Renal pelvis (tissue), 4 donors: Measurements from ENCODE around the gene SCARF1. TPM values are rescaled to one million over a fixed set of nuclear protein-coding genes. Genes with fewer than 3 reads are reported as not detected.

Experiments
- DNase-seq: peaks from one replicate; pipeline ENCODE4 v3.0.0-alpha.2; 2013
- polyA plus RNA-seq, 3 donors: library from polyadenylated mRNA; unstranded; fragments of 120-200 nt; gene quantifications; one replicate each; pipeline ENCODE4 v1.2.1, GENCODE V29; 2013; ENCODE audit not compliant: insufficient read length in 3 of 3

SCARF1 gene
- polyA plus RNA-seq, 3 donors, result 7.3 to 9.9 (median 7.8) TPM

DNA sequence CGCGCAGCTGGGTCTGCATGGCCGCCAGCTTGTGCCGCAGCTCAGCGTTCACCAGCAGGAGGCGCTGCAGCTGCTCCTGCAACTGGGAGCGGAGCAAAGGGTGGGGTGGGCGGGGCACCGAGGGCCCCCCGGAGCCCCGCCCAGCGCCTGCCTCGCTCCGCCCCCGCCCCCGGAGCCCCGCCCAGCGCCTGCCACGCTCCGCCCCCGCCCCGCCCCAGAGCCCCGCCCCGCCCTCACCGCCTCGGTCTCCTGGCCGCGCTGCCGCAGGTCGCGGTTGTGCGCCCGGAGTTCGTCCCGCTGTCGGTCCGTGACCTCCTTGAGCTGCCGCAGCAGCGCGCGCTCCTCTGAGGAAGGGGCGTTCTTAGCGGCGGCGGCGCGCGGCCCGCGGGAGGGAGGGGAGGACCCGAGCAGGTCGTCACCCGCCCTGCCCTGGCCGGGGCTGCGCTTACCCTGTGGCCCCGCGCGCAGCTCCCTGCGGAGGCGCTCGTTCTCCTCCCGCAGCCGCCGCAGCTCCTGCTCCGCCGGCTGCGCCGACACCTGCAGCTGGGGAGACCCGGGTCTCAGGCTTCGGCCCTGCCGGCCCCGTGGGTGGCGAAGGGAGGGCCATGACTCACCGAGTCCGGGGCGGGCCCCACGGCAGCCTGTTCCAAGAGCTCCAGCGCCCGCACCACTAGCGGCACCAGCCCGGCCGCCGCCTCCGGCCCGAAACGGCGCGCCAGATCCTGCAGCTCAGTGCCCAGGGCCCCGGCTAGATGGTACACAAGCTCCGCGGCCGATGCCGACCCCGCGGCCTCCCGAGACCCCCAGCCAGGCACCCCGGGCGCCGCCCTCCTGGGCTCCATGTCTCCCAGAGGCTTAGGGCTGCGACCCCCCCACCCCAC lies 3.7 kb upstream of the SCARF1 start:
- peak; percentile 93 for DNase-seq

DNA sequence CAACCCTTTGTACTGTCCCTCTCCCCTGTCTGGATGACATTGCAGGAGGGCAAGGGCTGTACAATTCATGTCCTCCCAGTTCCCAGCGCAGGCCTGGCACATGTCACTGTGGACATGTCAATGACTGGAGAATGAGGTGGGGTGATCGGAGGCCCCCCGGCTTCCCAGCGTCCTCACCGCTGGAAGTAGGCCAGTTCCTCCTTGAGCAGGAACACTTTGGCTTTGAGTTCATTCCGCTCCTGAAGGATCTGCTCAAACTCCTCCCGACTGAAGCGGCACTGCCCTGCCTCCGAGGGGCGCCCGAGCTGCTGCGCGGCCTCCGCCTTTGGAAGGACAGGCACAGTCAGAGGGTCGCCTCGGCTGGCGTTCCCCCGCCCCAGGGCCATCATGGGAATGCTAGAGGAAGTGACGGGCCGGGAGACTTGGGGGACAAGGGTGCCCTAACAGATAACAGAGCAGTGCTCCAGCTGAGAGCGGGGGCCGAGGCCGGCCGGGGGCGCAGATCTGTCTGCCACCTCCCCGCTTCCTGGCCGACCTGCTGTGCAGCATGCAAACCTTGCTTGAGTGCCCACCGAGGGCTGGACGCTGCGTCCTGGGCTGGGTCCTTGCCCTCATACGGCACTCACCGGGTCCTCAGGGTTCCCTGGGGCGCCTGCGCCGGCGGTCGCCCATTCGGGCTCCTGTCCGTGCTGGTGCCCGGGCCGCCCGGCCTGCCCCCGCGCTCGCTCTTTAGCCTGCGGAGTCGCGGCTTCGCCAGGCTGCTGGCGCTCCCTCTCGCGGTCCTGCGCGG lies 2.8 kb upstream of the SCARF1 start:
- no peak for DNase-seq

DNA sequence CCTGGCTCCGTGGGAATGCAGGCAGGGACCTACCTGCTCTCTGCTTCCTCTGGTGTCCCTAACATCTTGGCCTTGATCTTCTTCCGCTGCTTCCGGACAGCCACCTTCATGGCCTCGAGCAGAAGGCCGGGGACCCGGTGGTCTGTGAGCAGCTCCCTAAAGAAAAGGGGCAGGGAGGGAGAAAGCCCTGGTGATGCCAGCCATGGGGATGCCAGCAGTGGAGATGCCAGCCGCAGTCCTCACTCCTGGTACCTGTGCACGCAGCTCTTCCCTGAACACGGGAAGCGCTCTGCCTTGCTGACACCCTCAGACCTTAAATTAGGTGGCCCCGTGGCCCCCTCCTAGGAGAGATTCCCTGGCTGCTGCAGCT lies 2.3 kb upstream of the SCARF1 start:
- DNase-seq, result no peak

DNA sequence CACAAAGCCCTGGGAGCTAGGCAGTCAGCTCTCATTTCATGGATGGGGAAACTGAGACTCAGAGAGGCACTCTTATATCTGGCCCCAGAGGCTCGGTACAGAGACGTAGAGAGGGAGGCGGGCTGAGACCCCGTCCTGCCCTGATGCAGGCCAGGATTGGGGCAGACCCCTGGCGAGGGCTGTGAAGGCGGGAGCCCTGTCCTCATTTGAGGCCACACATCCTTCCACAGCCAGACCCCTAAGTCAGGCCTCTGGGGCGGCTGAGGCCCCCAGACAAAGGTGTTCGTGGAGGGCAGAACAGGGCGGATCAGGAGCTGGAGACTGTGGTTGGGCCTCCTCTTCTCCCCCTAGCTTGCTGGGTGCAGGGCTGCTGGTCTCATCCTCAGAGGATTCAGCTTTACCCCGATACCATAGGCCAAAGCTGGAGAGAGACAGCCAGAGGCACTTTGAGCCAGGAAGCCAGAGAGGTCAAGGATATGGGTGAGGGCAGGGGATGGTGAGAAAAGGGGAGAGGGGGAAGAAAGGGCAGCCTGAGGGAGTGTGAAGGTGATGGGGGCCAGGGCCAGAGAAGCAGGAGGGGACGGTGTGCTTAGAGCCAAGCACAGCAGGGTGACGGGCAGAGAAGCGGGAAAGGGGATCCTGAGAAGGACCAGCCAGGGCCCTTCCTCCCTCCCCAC lies 805 bp upstream of the SCARF1 start:
- DNase-seq, result no peak

DNA sequence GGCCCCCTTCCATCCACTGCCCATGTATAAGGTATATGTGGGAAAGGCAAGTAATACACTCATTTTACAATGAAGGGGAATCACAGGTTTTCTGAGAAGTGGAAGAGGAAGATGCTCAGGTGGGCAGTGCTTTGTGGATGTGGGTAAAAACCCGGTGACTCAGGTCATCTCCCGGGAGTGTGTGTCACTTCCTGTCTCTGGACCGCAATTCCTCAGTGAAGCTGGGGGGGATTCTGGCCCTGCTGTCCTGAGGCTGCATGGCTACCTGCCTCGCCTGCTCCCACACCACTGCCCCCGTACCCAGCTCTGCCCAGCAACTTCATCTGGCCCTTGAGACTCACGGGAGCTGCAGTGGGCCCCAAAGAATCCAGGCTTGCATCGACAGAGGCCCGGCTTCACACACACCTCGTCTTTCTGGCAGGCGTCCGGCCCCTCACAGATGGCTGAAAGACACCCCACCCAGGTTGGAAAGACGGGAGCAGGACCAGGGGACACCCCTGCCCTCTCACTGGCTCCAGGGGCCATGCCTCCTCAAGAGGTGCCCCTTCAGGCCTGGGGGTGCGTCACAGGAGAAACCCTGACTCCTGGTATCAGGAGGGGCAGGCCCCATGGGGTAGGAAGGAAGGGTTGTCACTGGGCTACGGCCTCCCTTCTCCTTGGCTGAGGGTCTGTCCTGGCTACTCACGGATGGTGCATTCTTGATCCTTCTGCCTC lies 882 bp downstream of the SCARF1 start:
- DNase-seq, result no peak

DNA sequence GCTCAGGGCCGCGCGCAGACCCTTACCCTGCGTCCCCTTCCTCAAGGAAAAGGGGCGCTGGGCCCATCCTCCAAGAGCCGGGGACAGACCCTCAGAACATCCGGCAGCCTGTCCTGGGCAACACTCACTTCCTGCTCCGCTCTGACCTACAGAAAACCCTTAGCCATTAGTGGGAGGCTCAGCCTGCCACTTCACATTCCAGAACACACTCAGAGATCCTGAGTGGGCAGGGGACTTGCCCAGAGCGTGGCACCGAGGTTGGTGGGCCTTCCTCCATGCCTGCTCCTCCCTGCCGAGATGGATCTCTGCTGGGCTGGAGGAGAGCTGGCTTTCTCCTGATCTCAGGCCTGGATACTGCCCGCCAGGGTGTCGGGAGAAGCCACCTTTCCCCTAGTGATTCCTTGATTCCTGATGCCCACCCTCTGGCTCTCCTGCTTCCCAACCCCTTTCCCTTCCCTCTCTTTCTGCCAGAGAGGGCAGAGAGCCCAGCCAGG lies 1.5 kb downstream of the SCARF1 start:
- no peak for DNase-seq

DNA sequence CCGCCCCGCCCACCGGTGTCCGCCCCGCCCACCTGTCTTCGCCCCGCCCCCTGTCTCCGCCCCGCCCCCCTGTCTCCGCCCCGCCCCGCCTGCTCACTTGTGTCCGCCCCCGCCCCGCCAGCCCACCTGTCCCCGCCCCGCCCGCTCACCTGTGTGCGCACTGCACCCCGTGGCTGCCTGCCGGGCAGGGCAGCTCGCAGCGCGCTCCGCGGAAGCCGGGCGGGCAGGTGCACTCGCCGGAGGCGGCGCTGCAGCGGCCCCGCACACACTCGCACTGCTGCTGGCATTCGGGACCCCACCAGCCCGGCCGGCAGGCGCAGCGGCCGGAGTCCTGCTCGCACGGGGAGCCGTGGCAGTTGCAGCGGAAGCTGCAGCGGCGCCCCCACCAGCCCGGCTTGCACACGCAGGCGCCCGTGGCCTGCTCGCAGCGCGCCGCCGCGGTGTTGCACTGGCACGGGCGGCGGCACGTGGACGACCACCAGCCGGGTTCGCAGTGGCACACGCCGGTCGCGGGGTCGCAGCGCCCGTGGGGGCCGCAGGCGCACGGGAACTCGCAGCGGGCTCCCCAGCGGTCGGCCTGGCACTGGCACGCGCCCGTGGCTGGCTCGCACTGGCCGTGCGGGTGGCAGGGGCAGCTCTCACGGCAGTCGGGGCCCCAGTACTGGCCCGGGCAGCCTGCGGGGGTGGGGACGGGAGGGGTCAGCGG lies 2.1 kb downstream of the SCARF1 start:
- no peak for DNase-seq

DNA sequence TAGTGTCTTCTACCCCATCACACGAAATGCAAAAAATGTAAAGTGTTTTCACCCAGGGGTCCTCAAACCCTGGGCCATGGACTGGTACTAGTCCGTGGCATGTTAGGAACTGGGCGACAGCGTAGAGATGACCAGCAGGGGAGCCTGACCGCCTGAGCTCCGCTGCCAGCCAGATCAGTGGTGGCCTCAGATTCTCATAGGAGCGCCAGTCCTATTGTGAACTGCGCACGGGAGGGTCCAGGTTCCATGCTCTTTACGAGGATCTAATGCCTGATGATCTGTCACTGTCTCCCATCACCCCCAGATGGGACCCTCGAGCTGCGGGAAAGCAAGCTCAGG lies 4.5 kb downstream of the SCARF1 start:
- no peak for DNase-seq

DNA sequence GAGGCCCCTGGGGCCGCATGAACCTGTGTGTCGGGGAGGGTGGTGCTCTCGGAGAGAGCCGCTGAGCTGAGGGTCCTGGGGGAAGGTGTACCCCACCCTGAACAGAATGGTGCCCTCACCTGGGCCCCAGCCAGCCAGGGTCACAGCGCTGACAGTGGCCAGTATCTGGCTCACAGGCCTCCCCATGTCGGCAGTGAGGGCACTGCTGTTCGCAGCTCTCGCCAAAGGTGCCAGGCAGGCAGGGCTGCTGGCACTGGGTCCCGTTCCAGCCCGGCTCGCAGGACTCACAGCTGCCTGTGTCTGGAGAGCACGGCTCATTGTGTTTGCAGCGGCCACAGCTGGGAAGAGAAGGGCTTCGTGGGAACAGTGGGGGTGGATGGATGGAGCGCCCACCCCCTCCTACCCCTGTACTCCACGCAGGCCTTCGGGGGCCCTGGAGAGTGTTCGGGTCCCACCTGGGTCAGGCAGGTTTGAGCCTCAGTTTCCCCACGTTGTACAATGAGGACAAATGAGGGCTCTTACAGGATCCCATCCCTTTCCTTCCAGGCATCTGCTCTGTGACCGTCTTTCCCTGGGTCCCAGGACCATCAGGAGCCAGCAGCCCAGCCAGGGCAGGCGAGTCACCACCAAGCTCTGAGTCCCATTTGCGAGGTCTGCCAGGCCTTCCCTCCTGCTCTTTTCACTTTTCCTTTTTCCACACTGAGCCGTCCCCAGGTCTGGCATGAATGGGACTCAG lies 5.0 kb downstream of the SCARF1 start:
- no peak for DNase-seq

DNA sequence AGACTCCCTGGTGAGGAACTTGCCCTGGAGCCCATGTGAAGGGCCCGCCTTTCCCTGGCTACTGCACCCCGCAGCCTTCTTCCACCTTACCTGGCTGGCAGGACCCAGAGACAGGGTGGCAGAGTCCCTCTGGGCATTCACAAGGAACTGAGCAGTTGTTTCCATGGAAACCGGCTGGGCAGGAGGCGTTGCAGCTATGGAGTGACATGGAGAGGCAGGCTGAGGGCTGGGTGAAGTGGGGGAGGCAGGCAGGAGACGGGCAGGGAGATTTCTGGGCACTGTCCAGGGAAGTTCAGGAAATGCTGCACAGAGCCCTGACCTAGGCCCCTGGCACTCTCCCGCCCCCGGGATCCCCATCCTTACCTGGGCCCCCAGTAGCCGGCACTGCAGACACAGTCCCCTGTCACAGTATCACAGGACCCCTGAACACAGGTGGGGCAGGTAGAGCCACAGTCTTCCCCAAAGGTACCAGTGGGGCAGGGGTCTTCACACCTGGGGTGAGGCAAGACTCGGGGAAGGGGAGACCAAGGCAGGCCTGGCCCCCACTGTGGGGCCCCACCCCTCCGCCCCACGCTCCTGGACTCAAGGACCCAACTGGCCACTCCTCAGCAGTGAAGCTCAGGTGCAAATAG lies 5.9 kb downstream of the SCARF1 start:
- DNase-seq, result no peak

DNA sequence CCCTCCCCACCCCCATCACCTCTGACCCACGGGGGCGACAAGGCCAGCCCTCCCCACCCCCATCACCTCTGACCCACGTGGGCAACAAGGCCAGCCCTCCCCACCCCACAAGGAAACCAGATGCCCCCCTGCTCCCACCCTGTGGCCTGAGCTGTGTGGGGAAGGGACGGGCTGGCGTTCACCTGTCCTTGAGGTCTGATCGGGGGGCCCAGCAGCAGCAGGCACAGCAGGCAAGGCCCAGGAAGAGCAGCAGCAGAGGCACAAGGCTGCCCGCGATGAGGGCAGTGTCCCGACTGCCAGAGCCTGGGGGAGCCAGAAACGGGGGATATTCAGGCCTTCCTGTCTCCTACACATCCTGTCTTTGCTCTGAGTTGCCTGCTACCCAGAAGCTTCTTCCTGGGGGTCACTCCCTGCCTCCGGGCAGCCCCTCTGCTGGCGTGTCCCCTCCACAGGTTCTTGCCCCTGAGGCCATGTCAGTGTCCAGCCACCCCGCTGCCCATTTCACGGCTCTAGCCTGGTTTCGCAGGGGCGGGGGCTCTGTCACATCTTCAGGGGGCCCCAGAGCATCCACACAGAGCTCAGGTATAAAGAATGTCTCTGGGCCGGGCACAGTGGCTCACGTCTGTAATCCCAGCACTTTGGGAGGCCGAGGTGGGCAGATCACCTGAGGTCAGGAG lies 6.8 kb downstream of the SCARF1 start:
- no peak for DNase-seq

DNA sequence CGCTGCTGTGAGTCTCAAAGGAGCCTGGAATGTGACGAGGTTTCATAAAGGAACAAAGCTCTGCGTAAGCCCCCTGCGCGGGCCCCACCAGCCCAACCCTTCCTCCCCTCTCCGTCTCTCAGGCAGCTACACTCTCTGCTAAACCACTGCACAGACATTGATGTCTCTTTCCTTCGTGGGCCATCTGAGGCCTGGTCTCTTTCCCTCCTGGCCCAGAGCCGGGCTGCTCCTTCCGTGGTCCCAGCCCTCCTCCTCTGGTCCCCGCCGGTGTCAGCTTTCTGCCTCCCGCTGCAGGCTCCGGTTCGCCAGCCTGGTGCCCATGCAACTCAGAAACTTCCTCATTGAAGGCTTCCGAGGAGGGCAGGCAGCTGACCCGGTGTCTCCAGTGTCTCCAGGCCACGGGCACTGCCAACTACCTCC lies 7.4 kb downstream of the SCARF1 start:
- no peak for DNase-seq

DNA sequence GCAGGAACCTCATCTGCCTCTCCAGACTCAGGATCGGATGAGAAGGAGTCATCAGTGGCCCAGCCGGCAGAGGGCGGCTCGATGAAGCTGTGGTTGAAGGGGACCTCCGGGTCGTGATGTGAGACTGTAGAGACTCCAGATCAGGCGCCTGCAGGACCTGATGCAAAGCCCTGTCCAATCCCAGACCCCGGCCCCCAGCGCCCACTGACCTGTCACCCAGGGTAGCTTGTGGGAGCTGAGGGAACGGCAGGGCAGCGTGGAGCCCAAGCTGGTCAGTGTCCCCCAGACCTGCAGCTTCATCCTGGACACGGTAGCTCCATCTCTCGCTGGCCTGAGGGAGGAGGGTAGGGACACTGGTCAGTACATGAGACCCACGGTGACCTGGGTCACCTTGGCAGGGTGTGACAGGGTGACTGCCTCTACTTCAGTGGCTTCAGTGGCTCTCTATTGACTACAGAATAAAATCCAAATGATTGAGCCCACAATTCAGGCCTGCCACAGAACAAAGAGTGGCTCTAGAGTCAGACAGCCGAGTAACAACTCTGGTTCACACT lies 8.7 kb downstream of the SCARF1 start:
- no peak for DNase-seq

DNA sequence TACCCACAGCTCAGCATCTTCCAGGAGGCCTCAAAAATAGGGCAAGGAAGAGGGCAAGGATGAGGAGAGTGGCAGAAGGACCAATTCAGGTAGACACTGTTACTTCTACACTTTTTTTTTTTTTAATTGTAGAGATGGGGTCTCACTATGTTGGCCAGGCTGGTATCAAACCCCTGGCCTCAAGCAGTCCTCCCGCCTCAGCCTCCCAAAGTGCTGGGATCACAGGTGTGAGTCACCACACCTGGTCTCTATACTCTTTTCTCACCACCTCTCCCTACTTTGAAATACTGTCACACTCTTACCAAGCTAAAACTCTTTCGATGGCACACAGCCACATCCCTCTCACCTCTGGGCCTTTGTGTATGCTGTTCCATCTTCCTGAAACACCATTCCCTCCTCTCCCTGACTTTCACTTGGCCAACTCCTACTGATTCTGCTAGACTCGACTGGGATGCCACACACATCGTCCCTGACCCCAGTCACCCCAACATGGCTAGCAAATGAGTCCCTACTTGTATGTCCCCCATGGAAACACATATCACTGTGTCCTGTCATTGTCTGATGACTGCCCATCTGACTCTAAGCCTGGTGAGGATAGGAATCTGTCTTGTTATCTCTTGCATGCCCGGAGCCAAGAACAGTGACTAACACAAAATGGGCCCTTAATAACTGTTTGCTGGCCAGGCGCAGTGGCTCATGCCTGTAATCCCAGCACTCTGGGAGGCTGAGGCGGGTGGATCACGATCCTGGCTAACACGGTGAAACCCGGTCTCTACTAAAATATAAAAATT lies 9.7 kb downstream of the SCARF1 start:
- no peak for DNase-seq

DNA sequence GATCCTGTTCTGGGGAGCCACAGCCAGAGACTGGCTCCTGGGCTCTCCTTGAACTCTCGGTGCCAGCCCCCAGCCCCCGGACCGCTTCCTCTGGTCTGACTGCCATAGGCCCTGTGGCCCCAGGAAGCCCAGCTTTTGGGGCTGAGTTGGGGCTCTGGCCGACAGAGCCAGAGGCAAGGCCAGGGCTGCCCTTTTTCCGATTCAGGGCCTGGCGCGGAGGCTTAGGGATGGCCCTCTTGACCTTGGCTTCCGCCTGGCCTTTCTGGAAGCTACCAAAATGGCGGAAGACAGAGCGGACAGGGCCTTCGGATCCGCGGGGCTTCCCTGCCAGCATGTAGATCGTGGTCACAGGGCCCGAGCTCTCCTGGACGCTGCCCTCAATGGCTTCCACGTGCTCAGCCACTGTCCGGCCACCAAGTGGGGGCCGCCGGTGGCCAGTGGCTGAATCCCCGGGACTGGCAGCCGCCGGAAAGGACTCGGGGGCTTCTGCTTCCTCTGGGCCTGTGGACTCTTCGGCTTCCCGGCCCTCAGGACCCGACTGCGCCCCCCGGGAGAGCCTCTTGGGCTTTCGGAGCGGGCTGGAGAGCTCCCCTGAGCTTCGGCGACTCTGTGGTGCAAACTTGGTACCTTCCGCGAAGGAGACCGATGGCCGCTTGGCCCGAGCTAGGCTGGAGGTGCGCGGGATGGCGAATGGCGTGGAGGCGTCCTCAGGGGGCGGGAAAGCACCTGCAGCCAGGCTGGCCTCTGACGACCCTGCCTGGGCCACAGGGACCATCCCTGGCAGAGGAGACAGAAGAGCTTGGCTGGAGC lies 10.5 kb downstream of the SCARF1 start:
- DNase-seq, result no peak

DNA sequence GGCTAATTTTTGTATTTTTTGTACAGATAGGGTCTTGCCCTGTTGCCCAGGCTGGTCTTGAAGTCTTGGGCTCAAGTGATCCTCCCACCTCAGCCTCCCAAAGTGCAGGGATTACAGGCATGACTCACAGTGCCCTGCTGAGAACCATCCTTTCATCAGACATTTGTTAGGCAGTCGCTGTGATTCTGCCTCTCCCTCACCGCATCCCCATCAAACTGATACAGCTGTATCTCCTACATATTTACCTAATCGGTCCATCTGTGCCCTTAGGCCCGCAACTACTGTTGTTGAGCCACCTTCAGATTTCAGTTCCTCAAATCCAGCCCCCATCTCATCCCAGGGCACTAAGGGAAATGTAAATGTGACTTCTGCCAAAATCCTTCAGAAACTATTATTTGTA lies 14.9 kb downstream of the SCARF1 start:
- DNase-seq, result no peak
